HG02870 (cell line): ENCODE measurements around the gene GGN.

Experiments
- ATAC-seq: cut with Tn5 transposase; IDR thresholded peaks from one replicate; pipeline ENCODE4 v1.9.1; 2021; ENCODE audit warnings: mild to moderate bottlenecking, moderate library complexity; ENCODE audit not compliant: unreplicated experiment

GGN gene

GRCh38 chr19:38387550-38388348, at the start of gene GGN:
Gene GGN (minus strand): TSS chr19:38388034. CDS start chr19:38387261, 773 bp downstream.
- ATAC-seq = no peak

- no peak for ATAC-seq
Measured at GRCh38 chr19:38437295-38437694, 49.5 kb upstream of the GGN start.

GRCh38 chr19:38434549-38435051, 46.8 kb upstream of the GGN start:
- no peak for ATAC-seq

GRCh38 chr19:38433268-38433733, 45.5 kb upstream of the GGN start, which contains the start of gene RYR1:
Gene RYR1 (plus strand): TSS chr19:38433691. CDS start chr19:38433830, 139 bp downstream.
- no peak for ATAC-seq

- ATAC-seq = no peak
Measured at GRCh38 chr19:38430931-38431330, 43.1 kb upstream of the GGN start.

- ATAC-seq = no peak
Measured at GRCh38 chr19:38429811-38430156, 42.0 kb upstream of the GGN start.

- ATAC-seq = no peak
Measured at GRCh38 chr19:38429055-38429810, 41.4 kb upstream of the GGN start.

GRCh38 chr19:38427035-38427677, 39.3 kb upstream of the GGN start:
- peak; percentile 70 for ATAC-seq

GRCh38 chr19:38425810-38426466, 38.1 kb upstream of the GGN start, which contains the start of gene RASGRP4:
Gene RASGRP4 (minus strand): TSS chr19:38426219. CDS start chr19:38426091, 128 bp downstream.
- no peak for ATAC-seq

- ATAC-seq = no peak
Measured at GRCh38 chr19:38425222-38425809, 37.5 kb upstream of the GGN start.

GRCh38 chr19:38424272-38424671, 36.4 kb upstream of the GGN start:
- no peak for ATAC-seq

- no peak for ATAC-seq
Measured at GRCh38 chr19:38422438-38422837, 34.6 kb upstream of the GGN start.

GRCh38 chr19:38421856-38422255, 34.0 kb upstream of the GGN start:
- no peak for ATAC-seq

GRCh38 chr19:38420935-38421334, 33.1 kb upstream of the GGN start:
- ATAC-seq = no peak

- no peak for ATAC-seq
Measured at GRCh38 chr19:38417544-38418506, 30.0 kb upstream of the GGN start.

- ATAC-seq = no peak
Measured at GRCh38 chr19:38417146-38417543, 29.3 kb upstream of the GGN start.

- ATAC-seq = no peak
Measured at GRCh38 chr19:38413416-38413815, 25.6 kb upstream of the GGN start.

- ATAC-seq = no peak
Measured at GRCh38 chr19:38412961-38413360, 25.1 kb upstream of the GGN start.

GRCh38 chr19:38412491-38412890, 24.7 kb upstream of the GGN start:
- no peak for ATAC-seq
